Stimulated activated CD8-positive, alpha-beta memory T cell treated with anti-CD3 and anti-CD28 coated beads, Interleukin-4, amount 100 ng/mL, for 4 hours (primary cell): ENCODE results near the gene TNS3.

ENCODE experiments used
- DNase-seq, 2 donors: peaks; one replicate each; pipeline ENCODE4 v3.0.0-alpha.2; 2020; ENCODE audit warnings: low read depth in 2 of 2, low spot score in 1 of 2

The TNS3 gene

GRCh38 chr7:47565640-47566250 lies 16.2 kb downstream of the TNS3 start:
- no peak for DNase-seq

- no peak for DNase-seq
Observed at GRCh38 chr7:47563521-47563920, 18.4 kb downstream of the TNS3 start.

GRCh38 chr7:47561715-47562446 lies 20.0 kb downstream of the TNS3 start:
- DNase-seq: no peak

- no peak for DNase-seq
Observed at GRCh38 chr7:47559306-47560220, 22.3 kb downstream of the TNS3 start.

GRCh38 chr7:47557694-47558670 lies 23.9 kb downstream of the TNS3 start:
- DNase-seq: no peak

- DNase-seq: no peak
Observed at GRCh38 chr7:47557317-47557693, 24.6 kb downstream of the TNS3 start.

- no peak for DNase-seq
Observed at GRCh38 chr7:47556511-47557180, 25.3 kb downstream of the TNS3 start.

GRCh38 chr7:47553309-47553708 lies 28.6 kb downstream of the TNS3 start:
- no peak for DNase-seq

- no peak for DNase-seq
Observed at GRCh38 chr7:47552621-47553020, 29.3 kb downstream of the TNS3 start.

- DNase-seq: no peak
Observed at GRCh38 chr7:47551668-47552440, 30.1 kb downstream of the TNS3 start.

- no peak for DNase-seq
Observed at GRCh38 chr7:47550788-47551470, 31.0 kb downstream of the TNS3 start.

- no peak for DNase-seq
Observed at GRCh38 chr7:47549916-47550315, 32.0 kb downstream of the TNS3 start.

GRCh38 chr7:47549397-47549796 lies 32.5 kb downstream of the TNS3 start:
- DNase-seq: no peak

GRCh38 chr7:47548546-47548945 lies 33.4 kb downstream of the TNS3 start:
- no peak for DNase-seq

- DNase-seq: no peak
Observed at GRCh38 chr7:47546733-47547494, 35.0 kb downstream of the TNS3 start.

GRCh38 chr7:47546171-47546570 lies 35.7 kb downstream of the TNS3 start:
- DNase-seq: no peak

GRCh38 chr7:47544416-47544815 lies 37.5 kb downstream of the TNS3 start:
- DNase-seq: no peak

- DNase-seq: no peak
Observed at GRCh38 chr7:47543714-47544113, 38.2 kb downstream of the TNS3 start.
